Stimulated activated CD8-positive, alpha-beta memory T cell treated with anti-CD3 and anti-CD28 coated beads, Interleukin-7, amount 100 ng/mL, for 24 hours (primary cell): ENCODE data around the gene RSKR.
"Not testable (repeated sequence)": the region's sequence is repeated elsewhere in the genome, so short reads cannot be mapped to it uniquely, and the experiment has no call there.

ENCODE experiments used
- DNase-seq: peaks from one replicate; pipeline ENCODE4 v3.0.0-alpha.2; 2020; ENCODE audit warnings: low read depth

RSKR gene

DNA sequence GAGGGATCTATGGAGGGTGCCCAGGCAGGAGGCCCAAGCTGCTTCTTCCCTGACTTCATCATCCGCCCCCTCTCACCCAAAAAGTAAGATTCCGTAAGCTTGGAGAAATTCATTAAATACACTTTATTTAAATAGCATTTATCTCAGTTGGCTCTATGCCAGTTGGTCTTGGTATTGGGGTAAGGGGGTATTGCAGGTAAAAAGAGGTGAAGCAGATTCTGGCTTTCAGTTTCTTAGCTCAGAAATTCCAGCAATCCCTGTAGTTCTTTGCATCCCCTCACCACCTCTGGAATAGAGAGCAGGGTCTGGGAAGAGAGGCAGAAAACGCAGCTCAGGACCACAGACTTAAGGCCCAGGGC lies 36.5 kb downstream of the RSKR start:
- DNase-seq = no peak

- peak; percentile 94 for DNase-seq
Measured at GRCh38 chr17:28576758-28577465, 37.1 kb downstream of the RSKR start, which contains the start of gene ALDOC. ALDOC (minus strand) TSS chr17:28576895; CDS start chr17:28575532, 1,363 bp downstream.

DNA sequence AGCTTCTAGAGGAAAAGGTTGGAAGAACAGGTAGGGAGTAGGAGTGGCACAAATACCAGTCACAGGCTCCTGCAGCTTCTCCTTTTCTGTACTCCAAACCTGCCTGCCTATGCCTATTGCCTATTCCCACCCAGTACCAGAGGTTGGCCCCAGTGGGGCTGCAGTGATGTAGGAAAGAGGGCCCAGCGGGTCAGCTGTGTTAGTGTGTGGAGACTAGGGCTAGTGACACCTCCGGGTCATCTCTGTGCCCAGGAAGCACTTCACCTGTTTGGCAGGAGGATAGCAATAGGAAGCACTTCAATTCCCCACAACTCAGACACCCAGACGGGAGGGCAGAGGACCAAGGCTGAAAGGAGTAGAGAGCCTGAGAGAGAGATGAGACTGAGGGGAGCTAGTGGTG lies 38.0 kb downstream of the RSKR start:
- DNase-seq = not testable (repeated sequence)

- no peak for DNase-seq
Measured at GRCh38 chr17:28575126-28575795, 38.7 kb downstream of the RSKR start.

GRCh38 chr17:28574526-28574925 lies 39.5 kb downstream of the RSKR start:
- DNase-seq = no peak

- DNase-seq = no peak
Measured at GRCh38 chr17:28573966-28574480, 40.0 kb downstream of the RSKR start.

DNA sequence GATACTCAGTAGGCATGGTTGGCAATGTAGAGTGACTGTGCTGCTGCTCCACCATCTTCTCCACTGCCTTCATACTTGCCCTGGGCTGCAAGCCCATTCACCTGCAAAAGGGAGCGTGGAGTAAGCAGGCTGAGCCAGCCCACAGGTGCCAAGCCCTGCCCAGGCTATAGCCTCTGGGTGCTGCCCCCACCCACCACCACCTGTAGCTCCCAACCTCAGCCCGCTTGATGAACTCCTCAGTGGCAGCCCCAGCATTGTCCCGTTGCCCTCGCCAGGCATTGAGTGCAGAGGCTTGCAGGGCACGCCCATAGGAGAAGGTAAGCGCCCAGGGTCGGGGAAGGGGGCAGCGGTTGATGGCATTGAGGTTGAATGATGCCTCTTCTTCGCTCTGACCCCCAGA lies 40.5 kb downstream of the RSKR start:
- no peak for DNase-seq

GRCh38 chr17:28573040-28573380 lies 41.0 kb downstream of the RSKR start:
- DNase-seq = no peak

DNA sequence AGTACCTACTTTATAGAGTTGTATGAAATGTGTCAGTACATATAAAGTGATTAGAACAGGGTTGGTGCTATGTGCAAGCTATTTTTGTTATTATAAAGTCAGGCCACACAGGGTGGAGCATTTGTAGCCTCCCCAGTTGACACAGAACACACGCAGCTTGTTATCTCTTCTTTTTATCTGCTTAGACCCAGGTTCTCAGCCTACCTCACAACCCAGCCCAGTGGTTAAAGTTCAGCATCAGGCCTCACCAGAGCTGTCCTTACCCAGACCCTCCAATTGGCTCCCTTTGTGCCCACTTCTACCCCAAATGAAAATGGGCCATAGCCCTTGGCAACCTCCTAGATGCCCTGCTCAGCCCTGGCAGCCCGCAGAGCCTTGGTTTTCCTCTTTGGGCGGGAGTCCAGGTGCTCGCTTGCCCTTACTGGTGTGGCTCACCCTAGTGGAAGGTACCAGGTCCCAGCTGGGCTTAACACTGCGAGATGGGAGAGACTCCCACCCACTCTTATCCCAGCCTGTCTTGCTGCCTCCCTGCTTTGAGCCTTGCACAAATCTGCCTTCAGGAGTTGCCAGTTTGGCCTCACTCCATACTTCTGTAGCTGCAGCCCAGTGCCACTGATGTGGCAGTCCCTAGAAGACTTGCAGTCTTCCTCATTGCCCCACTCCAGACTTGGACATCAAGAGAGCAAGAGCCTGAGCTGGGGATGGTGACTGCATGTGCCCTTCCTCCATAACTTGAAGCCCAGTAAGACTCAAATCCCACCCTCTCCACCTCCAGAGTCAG lies 41.5 kb downstream of the RSKR start:
- DNase-seq = no peak

- peak; percentile 88 for DNase-seq
Measured at GRCh38 chr17:28571361-28572122, 42.4 kb downstream of the RSKR start, which contains the start of gene PIGS. PIGS (minus strand) TSS chr17:28571524; CDS start chr17:28571496, 28 bp downstream.

DNA sequence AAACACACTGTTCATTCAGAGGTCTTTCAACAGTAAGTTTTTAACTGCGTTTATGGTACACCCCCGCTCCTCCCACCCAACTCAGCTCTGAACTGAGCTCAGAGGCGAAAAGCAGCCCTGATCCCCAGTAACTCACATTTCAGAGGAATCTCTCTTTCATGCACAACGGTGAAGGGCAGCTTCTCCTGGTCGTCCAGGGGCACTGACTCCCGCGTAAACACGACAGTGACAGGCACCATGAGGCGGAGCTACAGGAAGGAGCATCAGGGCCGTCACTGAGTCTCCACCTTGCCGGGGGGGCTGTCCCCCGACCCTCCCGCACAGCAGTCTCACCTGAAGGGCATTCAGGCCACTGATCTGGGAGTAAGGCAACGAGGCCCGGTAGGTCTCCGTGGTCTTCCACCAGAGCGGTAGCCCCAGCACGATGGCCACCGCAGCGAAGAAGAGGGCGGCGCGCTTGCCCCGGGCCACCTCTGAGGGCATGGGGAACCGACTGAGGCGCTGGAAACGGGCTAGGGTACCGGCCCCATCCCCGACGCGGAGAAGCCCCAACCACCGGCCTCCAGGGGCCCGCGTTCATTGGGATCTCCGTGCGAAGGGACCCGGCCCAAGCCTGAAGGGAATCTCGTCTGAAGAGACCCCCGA lies 43.1 kb downstream of the RSKR start:
- no peak for DNase-seq

- DNase-seq = no peak
Measured at GRCh38 chr17:28569446-28569845, 44.5 kb downstream of the RSKR start.

- DNase-seq = no peak
Measured at GRCh38 chr17:28567604-28568003, 46.4 kb downstream of the RSKR start.

DNA sequence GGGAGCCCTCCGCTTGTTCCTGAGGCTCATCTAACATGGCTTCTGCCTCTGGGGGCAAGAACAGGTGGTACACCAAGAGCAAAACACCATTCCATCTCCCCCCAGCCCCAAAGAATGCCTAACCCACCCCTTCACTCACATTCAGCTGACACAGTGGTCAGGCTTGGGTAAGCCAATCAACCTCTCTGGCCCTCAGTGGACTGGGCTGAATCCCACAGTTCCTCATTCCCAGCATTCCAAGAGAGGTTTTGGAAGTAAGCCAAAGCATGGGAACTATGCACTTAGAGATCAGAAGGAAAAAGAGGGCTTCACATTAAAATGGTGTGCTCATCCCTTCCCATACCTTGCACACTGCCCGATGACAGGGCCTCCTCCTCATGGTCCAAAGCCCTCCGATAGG lies 50.5 kb downstream of the RSKR start:
- no peak for DNase-seq
